Activated CD8-positive, alpha-beta T cell treated with anti-CD3 and anti-CD28 coated beads for 36 hours (primary cell): ENCODE measurements around the gene VWA3B. TPM values are rescaled to one million over a fixed set of nuclear protein-coding genes. Genes with fewer than 3 reads are reported as not detected.

Experiments used
- ATAC-seq: fragments of 200-7000 bp; cut with Tn5 transposase; one replicate; pipeline ENCODE4 v1.10.0; 2021; ENCODE audit warnings: mild to moderate bottlenecking, moderate library complexity
- CTCF ChIA-PET: fragments of 350-600 bp; sonication (Branson Sonifier 250); formaldehyde crosslinking; loops from one replicate; lab custom pipeline; 2021; ENCODE audit warnings: antibody characterized with exemption; lab: Charles Lee
- POLR2A ChIA-PET: fragments of 350-600 bp; sonication (Branson Sonifier 250); formaldehyde crosslinking; loops from one replicate; lab custom pipeline; 2021; ENCODE audit warnings: antibody characterized with exemption; lab: Charles Lee
- DNase-seq: peaks from one replicate; pipeline ENCODE4 v3.0.0-alpha.2; 2020
- H3K27ac Mint-ChIP-seq: one replicate; pipeline ENCODE4 v1.8.0; 2021; ENCODE audit warnings: mild to moderate bottlenecking, mixed read lengths
- H3K27me3 Mint-ChIP-seq: one replicate; pipeline ENCODE4 v1.8.0; 2021; ENCODE audit warnings: mixed read lengths
- H3K36me3 Mint-ChIP-seq: one replicate; pipeline ENCODE4 v1.8.0; 2021; ENCODE audit warnings: low read depth, mixed read lengths
- H3K4me1 Mint-ChIP-seq: one replicate; pipeline ENCODE4 v1.8.0; 2021; ENCODE audit warnings: low read depth, mixed read lengths
- H3K4me3 Mint-ChIP-seq: one replicate; pipeline ENCODE4 v1.8.0; 2021; ENCODE audit warnings: mild to moderate bottlenecking, moderate library complexity, mixed read lengths
- H3K9me3 Mint-ChIP-seq: one replicate; pipeline ENCODE4 v1.8.0; 2021; ENCODE audit warnings: mixed read lengths
- CTCF ChIP-seq: fragments of 200-600 bp; IDR thresholded peaks from one replicate; pipeline ENCODE4 v1.8.0; 2022; ENCODE audit warnings: antibody characterized with exemption, mild to moderate bottlenecking
- intact Hi-C: fragments of 100-400 bp; cut with micrococcal nuclease; formaldehyde crosslinking; loops from one replicate; pipeline ENCODE4 v1.10.0; 2022
- total RNA-seq, 2 experiments: library from RNA; stranded (reverse); gene quantifications; one replicate each; pipeline ENCODE4 v1.2.3, GENCODE V29; 2021

VWA3B gene
- total RNA-seq, 2 experiments from 2014 or later = not detected

DNA sequence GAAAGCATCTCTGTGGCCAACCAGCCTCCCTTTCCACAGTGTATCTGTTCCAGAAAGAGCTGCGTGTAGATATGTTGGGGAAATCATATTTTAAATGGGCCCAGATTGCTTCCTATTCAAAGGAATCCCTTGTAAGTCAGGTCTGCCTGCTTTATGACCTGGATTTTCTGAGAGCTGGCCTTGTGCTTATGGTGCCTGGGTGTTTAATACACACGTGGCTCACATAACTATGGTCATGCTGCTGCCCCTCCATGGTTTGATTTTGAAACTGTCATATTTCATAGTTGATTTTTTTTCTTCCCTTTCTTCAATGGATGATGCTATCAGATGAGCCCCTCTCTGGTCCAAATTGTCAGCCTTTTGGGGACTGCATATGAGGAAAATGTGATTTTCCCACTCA lies 147.8 kb downstream of the VWA3B start:
- Mint-ChIP-seq H3K9me3 (no peaks in the 10 kb centered on the region), H3K27me3 (peaks cover 14% of the 10 kb centered on the region), H3K27ac (no peak overlapping the region), H3K4me1 (no peaks in the 10 kb centered on the region), H3K36me3 (no peaks in the 10 kb centered on the region), H3K4me3 (no peak overlapping the region)
- DNase-seq (no peak), ATAC-seq (no peak)
- intact Hi-C loops = no loop called here
- ChIA-PET CTCF (interaction anchor here (1.0 kb wide), 1 partner anchor 34 kb away, joined by 5 read pairs; no protein-coding TSS in a partner anchor), POLR2A (interaction anchor here (0.6 to 1.1 kb wide), 2 partner anchors 9 to 11 kb away, joined by 3 read pairs; no protein-coding TSS in a partner anchor)
- no peak for TF ChIP-seq CTCF

DNA sequence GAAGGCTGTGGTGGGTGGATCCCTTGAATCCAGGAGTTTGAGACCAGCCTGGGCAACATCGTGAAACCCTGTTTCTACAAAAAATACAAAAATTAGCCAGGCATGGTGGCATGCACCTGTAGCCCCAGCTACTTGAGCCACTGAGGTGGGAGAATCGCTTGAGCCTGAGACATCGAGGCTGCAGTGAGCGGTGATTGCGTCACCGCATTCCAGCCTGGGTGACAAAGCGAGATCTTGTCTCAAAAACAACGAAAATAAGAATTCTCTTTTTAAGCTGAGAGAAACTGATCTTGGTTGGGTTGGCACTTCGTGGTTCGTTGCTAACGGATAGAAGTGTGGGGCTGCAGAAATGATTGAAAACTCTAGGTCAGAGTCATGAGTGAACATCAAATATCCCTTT lies 150.0 kb downstream of the VWA3B start:
- no peaks in the 10 kb centered on the region for H3K36me3 Mint-ChIP-seq
- ATAC-seq (no peak), DNase-seq (no peak)
- no peaks in the 10 kb centered on the region for H3K9me3 Mint-ChIP-seq
- ChIA-PET POLR2A (no interaction called here), CTCF (no interaction called here)
- H3K27me3 Mint-ChIP-seq = peaks cover 24% of the 10 kb centered on the region
- no peak overlapping the region for H3K4me3 Mint-ChIP-seq
- TF ChIP-seq CTCF = no peak
- intact Hi-C loops = no loop called here
- H3K27ac Mint-ChIP-seq = no peak overlapping the region
- H3K4me1 Mint-ChIP-seq = no peaks in the 10 kb centered on the region

GRCh38 chr2:98240786-98241398 lies 153.9 kb downstream of the VWA3B start:
- no peak overlapping the region for H3K27ac Mint-ChIP-seq
- CTCF ChIA-PET = no interaction called here

GRCh38 chr2:98241592-98241991 lies 154.6 kb downstream of the VWA3B start:
- Mint-ChIP-seq H3K27ac (no peak overlapping the region), H3K4me3 (no peak overlapping the region), H3K27me3 (peaks cover 23% of the 10 kb centered on the region), H3K36me3 (no peaks in the 10 kb centered on the region), H3K4me1 (no peaks in the 10 kb centered on the region), H3K9me3 (no peaks in the 10 kb centered on the region)
- no peak for TF ChIP-seq CTCF
- no peak for DNase-seq
- intact Hi-C loops = no loop called here
- ATAC-seq = no peak
- ChIA-PET CTCF (no interaction called here), POLR2A (no interaction called here)

More at GRCh38 chr2:98240786-98241398, 153.9 kb downstream of the VWA3B start:
- no peaks in the 10 kb centered on the region for H3K4me1 Mint-ChIP-seq
- intact Hi-C loops = no loop called here
- POLR2A ChIA-PET = no interaction called here
- no peak overlapping the region for H3K4me3 Mint-ChIP-seq
- ATAC-seq (no peak), DNase-seq (no peak)
- no peaks in the 10 kb centered on the region for H3K36me3 Mint-ChIP-seq
- TF ChIP-seq CTCF = no peak
- H3K27me3 Mint-ChIP-seq = peaks cover 28% of the 10 kb centered on the region
- no peaks in the 10 kb centered on the region for H3K9me3 Mint-ChIP-seq

GRCh38 chr2:98242003-98242402 lies 155.0 kb downstream of the VWA3B start:
- Mint-ChIP-seq H3K36me3 (no peaks in the 10 kb centered on the region), H3K4me1 (no peaks in the 10 kb centered on the region), H3K9me3 (no peaks in the 10 kb centered on the region), H3K27ac (no peak overlapping the region), H3K27me3 (peaks cover 22% of the 10 kb centered on the region), H3K4me3 (no peak overlapping the region)
- ATAC-seq (no peak), DNase-seq (no peak)
- no peak for TF ChIP-seq CTCF
- ChIA-PET POLR2A (no interaction called here), CTCF (no interaction called here)
- intact Hi-C loops = no loop called here
